ENCODE measurements around the gene TOP1. TPM values are rescaled to one million over a fixed set of nuclear protein-coding genes. Genes with fewer than 3 reads are reported as not detected.

The TOP1 gene
- total and polyA plus RNA-seq, 2 of the 4 experiments (the other 2 are of a cell fraction): 14.0 to 21.5 TPM

DNA sequence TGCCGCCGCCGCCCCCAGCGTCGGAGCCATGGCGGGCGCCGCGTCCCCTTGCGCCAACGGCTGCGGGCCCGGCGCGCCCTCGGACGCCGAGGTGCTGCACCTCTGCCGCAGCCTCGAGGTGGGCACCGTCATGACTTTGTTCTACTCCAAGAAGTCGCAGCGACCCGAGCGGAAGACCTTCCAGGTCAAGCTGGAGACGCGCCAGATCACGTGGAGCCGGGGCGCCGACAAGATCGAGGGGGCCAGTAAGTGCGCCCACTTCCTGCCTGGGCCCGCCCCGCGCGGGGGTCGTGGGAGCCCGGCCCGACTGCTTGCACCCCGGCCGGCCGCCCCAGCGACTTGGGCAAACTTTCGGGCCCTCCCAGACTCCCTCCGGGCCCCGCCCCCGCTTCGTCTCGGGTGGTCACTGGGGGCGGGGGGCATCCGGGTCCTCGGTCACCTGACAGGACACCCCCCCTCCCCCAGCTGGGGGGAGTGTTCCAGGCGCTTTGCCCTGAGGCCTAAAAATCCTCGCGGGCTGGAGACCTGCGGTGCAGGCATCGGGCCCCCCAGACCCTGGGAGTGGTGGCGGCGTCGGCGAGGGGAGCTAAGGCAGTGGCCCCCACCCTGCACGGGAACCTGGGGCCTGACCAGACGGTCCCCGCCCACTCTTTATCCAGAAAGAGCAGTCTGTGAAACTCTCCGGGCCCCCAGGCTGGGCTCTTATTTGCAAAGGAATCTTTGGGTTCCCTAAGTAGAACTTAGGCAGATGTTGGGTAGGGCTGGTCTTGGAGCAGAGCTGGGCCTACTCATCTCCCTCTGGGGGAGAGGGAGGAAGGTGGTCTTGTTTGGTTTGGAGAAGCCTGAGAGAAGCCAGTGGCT is 109.2 kb downstream of the TOP1 start:
- H2AK5ac ChIP-seq (ENCODE audit: low read depth, low read length): peak overlapping the region; percentile 71
- H2AK9ac ChIP-seq (replicated peaks; ENCODE audit: low read depth, low read length, poor library complexity): peak overlapping the region; percentile 85
- DNase-seq (peak; percentile 52), ATAC-seq (ENCODE audit: low read depth) (peak; percentile 4)
- H3K4me3 ChIP-seq (ENCODE audit: insufficient read depth, low read depth, low read length): peak overlapping the region; percentile 98
- H3K14ac ChIP-seq (replicated peaks; ENCODE audit: low read depth, low read length): peak overlapping the region; percentile 81
- H3K27me3 ChIP-seq (ENCODE audit: control insufficient read depth, insufficient read depth, low read length): no peaks in the 10 kb centered on the region
- peak overlapping the region; percentile 46 for H2BK5ac ChIP-seq (ENCODE audit: low read depth, low read length, poor library complexity, severe bottlenecking)
- peak overlapping the region; percentile 75 for H3K56ac ChIP-seq (ENCODE audit: extremely low read depth, insufficient read depth, low read length)
- H2BK120ac ChIP-seq (ENCODE audit: low read depth, low read length): no peak overlapping the region; the same call in 1 of the 2 replicates
- peak overlapping the region; percentile 30 for H4K5ac ChIP-seq (ENCODE audit: low read depth, low read length)
- peak overlapping the region; percentile 61 for H3K23ac ChIP-seq (ENCODE audit: low read depth, low read length)
- peak overlapping the region; percentile 94 for H2AFZ ChIP-seq (replicated peaks; ENCODE audit: low read length, poor library complexity)
- peak overlapping the region; percentile 60 for H4K91ac ChIP-seq (ENCODE audit: insufficient read depth, low read depth, low read length)
- H4K8ac ChIP-seq (ENCODE audit: low read depth in 2 of 2, low read length in 2 of 2): peak overlapping the region; percentile 60 to 68; a peak in 3 of 4 replicates
- peak overlapping the region; percentile 78 for H3K9ac ChIP-seq (ENCODE audit: low read depth, low read length)
- dilution Hi-C loops (cut with HindIII; ENCODE audit: low sequenced_read_pairs, unreplicated experiment) (no loop called here), intact Hi-C loops (cut with micrococcal nuclease) (loop anchor here (1.0 to 5.0 kb wide), 3 partner anchors 94 to 554 kb away; no protein-coding TSS in a partner anchor), in situ Hi-C loops (cut with MboI; ENCODE audit: low sequenced_read_pairs) (no loop called here)
- peaks cover 9 to 51% of the 10 kb centered on the region in 2 experiments for H3K79me1 ChIP-seq (ENCODE audit: low read depth in 1 of 2, low read length in 2 of 2)
- 0% methylated on average over 30 of the region's 66 CpGs; no CpG with 5 or more reads in 1 of the 2 experiments for WGBS, 2 experiments (ENCODE audit: extremely low coverage in 2 of 2, insufficient read length in 1 of 2)
- H3K9me3 ChIP-seq (ENCODE audit: control insufficient read depth, insufficient read depth, low read length): no peaks in the 10 kb centered on the region
- H3K4me2 ChIP-seq (ENCODE audit: low read depth, low read length): peak overlapping the region; percentile 89
- H3K36me3 ChIP-seq (ENCODE audit: control insufficient read depth, insufficient read depth, low read length): no peaks in the 10 kb centered on the region
- H3K4me1 ChIP-seq (ENCODE audit: control insufficient read depth, insufficient read depth, low read length): peaks cover 22% of the 10 kb centered on the region
- peaks cover 46% of the 10 kb centered on the region for H4K20me1 ChIP-seq (ENCODE audit: insufficient read depth, low read length)
- ChIA-PET POLR2A (ENCODE audit: unreplicated experiment) (interaction anchor here (0.6 kb wide), 1 partner anchor 184 kb away, joined by 3 read pairs; no protein-coding TSS in a partner anchor), CTCF (interaction anchor here (1.0 kb wide), 2 partner anchors 95 to 203 kb away, joined by 3 to 4 read pairs; partner anchors contain the start of gene LPIN3)
- no peak overlapping the region for H2BK20ac ChIP-seq (ENCODE audit: low read depth, low read length)
- H3K4ac ChIP-seq (ENCODE audit: low read depth, low read length): peak overlapping the region; percentile 85
- no peak overlapping the region for H2BK15ac ChIP-seq (ENCODE audit: low read depth, low read length)
- peak; percentile 77; the same call in 1 of the 2 replicates for TF ChIP-seq MAZ (IDR thresholded peaks at IDR 0.05; ENCODE audit: borderline replicate concordance, low read depth, low read length)
- TF ChIP-seq SMC3 (IDR thresholded peaks at IDR 0.05; ENCODE audit: low read depth, low read length): no peak
- TF ChIP-seq CEBPB (IDR thresholded peaks at IDR 0.05; ENCODE audit: low read depth, low read length): no peak
- TF ChIP-seq BHLHE40 (IDR thresholded peaks at IDR 0.05; ENCODE audit: low read depth, low read length): peak; percentile 57; the same call in 1 of the 2 replicates
- TF ChIP-seq MXI1 (IDR thresholded peaks at IDR 0.05; ENCODE audit: borderline replicate concordance, low read depth, low read length): peak; percentile 32; the same call in 1 of the 2 replicates
- TF ChIP-seq, protein P1, sequence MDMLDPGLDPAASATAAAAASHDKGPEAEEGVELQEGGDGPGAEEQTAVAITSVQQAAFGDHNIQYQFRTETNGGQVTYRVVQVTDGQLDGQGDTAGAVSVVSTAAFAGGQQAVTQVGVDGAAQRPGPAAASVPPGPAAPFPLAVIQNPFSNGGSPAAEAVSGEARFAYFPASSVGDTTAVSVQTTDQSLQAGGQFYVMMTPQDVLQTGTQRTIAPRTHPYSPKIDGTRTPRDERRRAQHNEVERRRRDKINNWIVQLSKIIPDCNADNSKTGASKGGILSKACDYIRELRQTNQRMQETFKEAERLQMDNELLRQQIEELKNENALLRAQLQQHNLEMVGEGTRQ (IDR thresholded peaks at IDR 0.05; ENCODE audit: low read depth, low read length): peak; percentile 75
- H3K27ac ChIP-seq (ENCODE audit: insufficient read depth, low read length): peak overlapping the region; percentile 82
- BruUV-seq (replicated peaks): no TSS peak
- H3K18ac ChIP-seq (ENCODE audit: low read depth, low read length): peak overlapping the region; percentile 31; the same call in 1 of the 2 replicates
- peaks cover 31% of the 10 kb centered on the region for H3K9me1 ChIP-seq (ENCODE audit: insufficient read depth, low read length)
